ENCODE data around the gene CASQ1.

Gene CASQ1

GRCh38 chr1:160167580-160167979, 22.8 kb upstream of the CASQ1 start:
- no peak for DNase-seq (ENCODE audit: extremely low read depth, low read depth)
- no peak for TF ChIP-seq CTCF (IDR thresholded peaks at IDR 0.05; ENCODE audit: low read depth, low read length)

GRCh38 chr1:160168016-160168415, 22.4 kb upstream of the CASQ1 start:
- DNase-seq (ENCODE audit: extremely low read depth, low read depth) = no peak
- no peak for TF ChIP-seq CTCF (IDR thresholded peaks at IDR 0.05; ENCODE audit: low read depth, low read length)

GRCh38 chr1:160168609-160169369, 21.6 kb upstream of the CASQ1 start:
- no peak for DNase-seq (ENCODE audit: extremely low read depth, low read depth)
- TF ChIP-seq CTCF (IDR thresholded peaks at IDR 0.05; ENCODE audit: low read depth, low read length) = no peak

- TF ChIP-seq CTCF (IDR thresholded peaks at IDR 0.05; ENCODE audit: low read depth, low read length) = no peak
- DNase-seq (ENCODE audit: extremely low read depth, low read depth) = no peak
Observed at GRCh38 chr1:160169553-160170399, 20.6 kb upstream of the CASQ1 start.

GRCh38 chr1:160171354-160171753, 19.0 kb upstream of the CASQ1 start:
- TF ChIP-seq CTCF (IDR thresholded peaks at IDR 0.05; ENCODE audit: low read depth, low read length) = no peak
- no peak for DNase-seq (ENCODE audit: extremely low read depth, low read depth)

GRCh38 chr1:160171980-160172379, 18.4 kb upstream of the CASQ1 start:
- TF ChIP-seq CTCF (IDR thresholded peaks at IDR 0.05; ENCODE audit: low read depth, low read length) = no peak
- DNase-seq (ENCODE audit: extremely low read depth, low read depth) = no peak

- TF ChIP-seq CTCF (IDR thresholded peaks at IDR 0.05; ENCODE audit: low read depth, low read length) = no peak
- DNase-seq (ENCODE audit: extremely low read depth, low read depth) = no peak
Observed at GRCh38 chr1:160177231-160177630, 13.1 kb upstream of the CASQ1 start.
